GM12873 (cell line): ENCODE data around the gene AK2.

Experiments used
- CTCF ChIP-seq: IDR thresholded peaks from 2 replicates; pipeline ENCODE4 v1.5.1; 2012; ENCODE audit warnings: low read depth, mild to moderate bottlenecking, moderate library complexity, low read length, control low read depth; ENCODE audit not compliant: insufficient read depth; ENCODE audit errors: missing control alignments

AK2 gene

GRCh38 chr1:32980080-32980479 lies 56.6 kb downstream of the AK2 start:
- TF ChIP-seq CTCF = no peak

GRCh38 chr1:32978854-32979253 lies 57.8 kb downstream of the AK2 start:
- no peak for TF ChIP-seq CTCF

GRCh38 chr1:32977546-32978087 lies 59.1 kb downstream of the AK2 start:
- TF ChIP-seq CTCF = no peak

GRCh38 chr1:32972814-32973428 lies 63.8 kb downstream of the AK2 start:
- no peak for TF ChIP-seq CTCF

GRCh38 chr1:32971576-32971975 lies 65.1 kb downstream of the AK2 start:
- no peak for TF ChIP-seq CTCF

GRCh38 chr1:32971156-32971555 lies 65.5 kb downstream of the AK2 start:
- no peak for TF ChIP-seq CTCF

GRCh38 chr1:32969566-32969965 lies 67.1 kb downstream of the AK2 start:
- TF ChIP-seq CTCF = no peak
